ENCODE measurements around the gene PILRA. TPM values are rescaled to one million over a fixed set of nuclear protein-coding genes. Genes with fewer than 3 reads are reported as not detected.

The PILRA gene
- polyA plus RNA-seq, 1 donor (not counting 4 experiments of a cell fraction or from before 2014, with no cell fraction given) = 0.33 TPM

- no peak for DNase-seq (ENCODE audit: low read depth, low spot score)
- no peak for TF ChIP-seq EZH2 (IDR thresholded peaks at IDR 0.05; ENCODE audit: low read length)
- TF ChIP-seq CTCF (optimal IDR thresholded peaks at IDR 0.05 in 1 of 3, IDR thresholded peaks at IDR 0.05 in 1 of 3, conservative IDR thresholded peaks at IDR 0.05 in 1 of 3; ENCODE audit: extremely low read depth in 1 of 3, insufficient read depth in 2 of 3, low read length in 3 of 3) = no peak
- no peak overlapping the region for H3K4me2 ChIP-seq (ENCODE audit: control insufficient read depth, extremely low read depth, insufficient read depth, low read depth, low read length)
- H3K9me1 ChIP-seq (ENCODE audit: control insufficient read depth, extremely low read depth, insufficient read depth, low read length) = no peaks in the 10 kb centered on the region
- H3K4me1 ChIP-seq (ENCODE audit: control insufficient read depth, extremely low read depth, insufficient read depth, low read length) = no peaks in the 10 kb centered on the region
- H3K9me3 ChIP-seq (ENCODE audit: control insufficient read depth, low read depth, low read length) = no peaks in the 10 kb centered on the region
- no peak overlapping the region for H3K27ac ChIP-seq (ENCODE audit: control insufficient read depth, insufficient read depth, low read length)
- H3K36me3 ChIP-seq (ENCODE audit: control insufficient read depth in 2 of 2, extremely low read depth in 1 of 2, insufficient read depth in 2 of 2, low read length in 2 of 2) = no peaks in the 10 kb centered on the region
- no peak for FAIRE-seq
- no peaks in the 10 kb centered on the region for H4K20me1 ChIP-seq (ENCODE audit: control insufficient read depth, extremely low read depth, insufficient read depth, low read length)
- no peak overlapping the region for H3K4me3 ChIP-seq (ENCODE audit: control insufficient read depth in 2 of 3, extremely low read depth in 1 of 3, insufficient read depth in 2 of 3, low read depth in 1 of 3, low read length in 3 of 3)
- peaks cover 12% of the 10 kb centered on the region for H3K27me3 ChIP-seq (ENCODE audit: control insufficient read depth, extremely low read depth, insufficient read depth, low read length)
- H2AFZ ChIP-seq (ENCODE audit: control insufficient read depth, low read length) = no peak overlapping the region
- dilution Hi-C loops (cut with MboI; ENCODE audit: extremely low pct_ligation_motif_present, low sequenced_read_pairs) = no loop called here
- H3K9ac ChIP-seq (ENCODE audit: control insufficient read depth, extremely low read depth, insufficient read depth, low read length) = no peak overlapping the region
- no peaks in the 10 kb centered on the region for H3K79me2 ChIP-seq (ENCODE audit: control insufficient read depth, insufficient read depth, low read length)
These were observed 24.2 kb downstream of the PILRA start for GRCh38 chr7:100397315-100398081.

DNA sequence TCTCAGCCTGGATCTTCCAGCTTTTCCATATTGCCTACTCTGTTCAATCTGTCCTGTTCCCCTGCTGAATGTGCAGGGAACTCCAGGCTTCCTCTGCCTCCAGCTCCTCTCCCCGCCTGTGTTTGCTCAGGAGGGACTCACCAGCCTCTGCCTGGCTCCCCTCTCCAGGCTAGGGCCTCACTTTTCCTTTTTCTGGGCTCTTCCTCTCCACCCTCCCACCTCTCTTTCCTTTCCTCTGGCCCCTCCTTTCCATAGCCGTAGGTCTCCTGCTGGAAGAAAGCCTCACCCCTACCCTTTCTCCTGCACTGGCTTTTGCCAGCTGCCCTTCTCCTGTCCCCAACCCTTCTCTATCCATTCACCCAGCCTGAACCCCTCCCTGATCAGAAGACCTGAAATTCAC, 25.0 kb downstream of the PILRA start:
- Histone ChIP-seq H3K4me1 (ENCODE audit: control insufficient read depth, extremely low read depth, insufficient read depth, low read length) (no peaks in the 10 kb centered on the region), H4K20me1 (ENCODE audit: control insufficient read depth, extremely low read depth, insufficient read depth, low read length) (no peaks in the 10 kb centered on the region), H3K27ac (ENCODE audit: control insufficient read depth, insufficient read depth, low read length) (no peak overlapping the region), H3K9me1 (ENCODE audit: control insufficient read depth, extremely low read depth, insufficient read depth, low read length) (no peaks in the 10 kb centered on the region), H3K79me2 (ENCODE audit: control insufficient read depth, insufficient read depth, low read length) (no peaks in the 10 kb centered on the region), H2AFZ (ENCODE audit: control insufficient read depth, low read length) (no peak overlapping the region), H3K9ac (ENCODE audit: control insufficient read depth, extremely low read depth, insufficient read depth, low read length) (no peak overlapping the region), H3K36me3 (ENCODE audit: control insufficient read depth in 2 of 2, extremely low read depth in 1 of 2, insufficient read depth in 2 of 2, low read length in 2 of 2) (no peaks in the 10 kb centered on the region), H3K9me3 (ENCODE audit: control insufficient read depth, low read depth, low read length) (no peaks in the 10 kb centered on the region), H3K27me3 (ENCODE audit: control insufficient read depth, extremely low read depth, insufficient read depth, low read length) (peaks cover 12% of the 10 kb centered on the region), H3K4me3 (ENCODE audit: control insufficient read depth in 2 of 3, extremely low read depth in 1 of 3, insufficient read depth in 2 of 3, low read depth in 1 of 3, low read length in 3 of 3) (no peak overlapping the region), H3K4me2 (ENCODE audit: control insufficient read depth, extremely low read depth, insufficient read depth, low read depth, low read length) (no peak overlapping the region)
- no peak for TF ChIP-seq EZH2 (IDR thresholded peaks at IDR 0.05; ENCODE audit: low read length)
- no peak for TF ChIP-seq CTCF (optimal IDR thresholded peaks at IDR 0.05 in 1 of 3, IDR thresholded peaks at IDR 0.05 in 1 of 3, conservative IDR thresholded peaks at IDR 0.05 in 1 of 3; ENCODE audit: extremely low read depth in 1 of 3, insufficient read depth in 2 of 3, low read length in 3 of 3)
- FAIRE-seq = no peak
- dilution Hi-C loops (cut with MboI; ENCODE audit: extremely low pct_ligation_motif_present, low sequenced_read_pairs) = no loop called here
- DNase-seq (ENCODE audit: low read depth, low spot score) = no peak

Measured in keratinocyte (primary cell).